ENCODE data around the gene VTI1A. TPM values are rescaled to one million over a fixed set of nuclear protein-coding genes. Genes with fewer than 3 reads are reported as not detected.
"Not testable (repeated sequence)": the region's sequence is repeated elsewhere in the genome, so short reads cannot be mapped to it uniquely, and the experiment has no call there.

Gene VTI1A
- total and polyA plus RNA-seq, 2 of the 4 experiments (the other 2 are of a cell fraction): 9.7 to 24.9 TPM

DNA sequence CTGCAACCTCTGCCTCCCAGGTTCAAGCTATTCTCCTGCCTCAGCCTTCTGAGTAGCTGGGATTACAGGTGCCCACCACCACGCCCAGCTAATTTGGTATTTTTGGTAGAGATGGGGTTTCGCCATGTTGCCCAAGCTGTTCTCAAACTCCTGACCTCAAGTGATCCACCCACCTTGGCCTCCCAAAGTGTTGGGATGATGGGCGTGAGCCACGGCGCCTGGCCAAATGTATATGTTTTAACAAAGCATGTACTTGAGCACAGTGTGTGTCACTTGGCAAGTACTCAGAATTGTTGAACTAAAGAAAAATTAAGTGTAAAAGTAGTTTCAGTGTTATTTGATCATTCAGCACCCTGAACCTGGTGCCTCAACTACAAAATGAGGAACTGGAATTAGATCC, 17.1 kb downstream of the VTI1A start:
- H2AK5ac ChIP-seq (ENCODE audit: low read depth, low read length); BruUV-seq (replicated peaks); H3K9me3 ChIP-seq (ENCODE audit: control insufficient read depth, insufficient read depth, low read length); ATAC-seq (ENCODE audit: low read depth); H2BK5ac ChIP-seq (ENCODE audit: low read depth, low read length, poor library complexity, severe bottlenecking); H3K14ac ChIP-seq (replicated peaks; ENCODE audit: low read depth, low read length); H4K20me1 ChIP-seq (ENCODE audit: insufficient read depth, low read length); H2AFZ ChIP-seq (replicated peaks; ENCODE audit: low read length, poor library complexity); H3K56ac ChIP-seq (ENCODE audit: extremely low read depth, insufficient read depth, low read length); H4K5ac ChIP-seq (ENCODE audit: low read depth, low read length); H4K91ac ChIP-seq (ENCODE audit: insufficient read depth, low read depth, low read length); H3K27ac ChIP-seq (ENCODE audit: insufficient read depth, low read length); H3K27me3 ChIP-seq (ENCODE audit: control insufficient read depth, insufficient read depth, low read length); H3K9me1 ChIP-seq (ENCODE audit: insufficient read depth, low read length); H2AK9ac ChIP-seq (replicated peaks; ENCODE audit: low read depth, low read length, poor library complexity); DNase-seq; H3K4me3 ChIP-seq (ENCODE audit: insufficient read depth, low read depth, low read length); POLR2A ChIA-PET (ENCODE audit: unreplicated experiment); H3K23ac ChIP-seq (ENCODE audit: low read depth, low read length); H4K8ac ChIP-seq (ENCODE audit: low read depth in 2 of 2, low read length in 2 of 2); H2BK20ac ChIP-seq (ENCODE audit: low read depth, low read length); H3K18ac ChIP-seq (ENCODE audit: low read depth, low read length); H2BK120ac ChIP-seq (ENCODE audit: low read depth, low read length); intact Hi-C loops (cut with micrococcal nuclease); H3K4me2 ChIP-seq (ENCODE audit: low read depth, low read length); H3K9ac ChIP-seq (ENCODE audit: low read depth, low read length); dilution Hi-C loops (cut with HindIII; ENCODE audit: low sequenced_read_pairs, unreplicated experiment); H3K4me1 ChIP-seq (ENCODE audit: control insufficient read depth, insufficient read depth, low read length); in situ Hi-C loops (cut with MboI; ENCODE audit: low sequenced_read_pairs); H2BK15ac ChIP-seq (ENCODE audit: low read depth, low read length); H3K4ac ChIP-seq (ENCODE audit: low read depth, low read length): not testable (repeated sequence)
- peaks cover 15% of the 10 kb centered on the region for H3K36me3 ChIP-seq (ENCODE audit: control insufficient read depth, insufficient read depth, low read length)
- WGBS, 2 experiments (ENCODE audit: extremely low coverage in 2 of 2, insufficient read length in 1 of 2): no CpG with 5 or more reads among the region's 5 CpGs
- H3K79me1 ChIP-seq (ENCODE audit: low read depth in 1 of 2, low read length in 2 of 2): peaks cover 10 to 12% of the 10 kb centered on the region in 2 experiments
- CTCF ChIA-PET: interaction anchor here (0.5 to 1.2 kb wide), 4 partner anchors 8 to 226 kb away, joined by 3 to 4 read pairs (median 3); no protein-coding TSS in a partner anchor

All from IMR-90 (cell line).